Vagina (tissue), 2 donors: Measurements from ENCODE around the gene SLC66A2. TPM values are rescaled to one million over a fixed set of nuclear protein-coding genes. Genes with fewer than 3 reads are reported as not detected.

Experiments
- DNase-seq, 2 donors: peaks; one replicate each; pipeline ENCODE4 v3.0.0-alpha.2; 2017; ENCODE audit errors: extremely low spot score in 2 of 2
- H3K27ac ChIP-seq: fragments of 200-600 bp; sonication (generic); one replicate; pipeline ENCODE4 v1.5.1; 2019
- H3K27me3 ChIP-seq: fragments of 200-600 bp; sonication (generic); one replicate; pipeline ENCODE4 v1.5.1; 2019
- H3K36me3 ChIP-seq, 2 donors: fragments of 200-600 bp; sonication (generic); one replicate each; pipeline ENCODE4 v1.5.1; 2017 to 2019
- H3K4me1 ChIP-seq: fragments of 200-600 bp; sonication (generic); one replicate; pipeline ENCODE4 v1.5.1; 2019
- H3K4me3 ChIP-seq, 2 donors: fragments of 200-600 bp; sonication (generic); 1 replicate in 1 of 2; 2 replicates in 1 of 2; pipeline ENCODE4 v1.5.1; 2016 to 2019
- H3K9me3 ChIP-seq: fragments of 200-600 bp; sonication (generic); one replicate; pipeline ENCODE4 v1.5.1; 2019
- POLR2A ChIP-seq, 2 donors: fragments of 450-650 bp; IDR thresholded peaks; one replicate each; pipeline ENCODE4 v1.6.1; 2017; ENCODE audit warnings: antibody characterized with exemption in 2 of 2, mild to moderate bottlenecking in 2 of 2, moderate library complexity in 2 of 2
- POLR2AphosphoS5 ChIP-seq, 2 donors: sonication (generic); formaldehyde crosslinking; IDR thresholded peaks; one replicate each; pipeline ENCODE4 v1.9.0; 2017; ENCODE audit warnings: antibody characterized with exemption in 2 of 2, mild to moderate bottlenecking in 2 of 2, low read depth in 1 of 2; ENCODE audit not compliant: insufficient read depth in 1 of 2
- intact Hi-C: fragments of 100-400 bp; cut with DNase I; formaldehyde crosslinking; loops from one replicate; pipeline ENCODE4 v1.15.1; 2023
- total RNA-seq: library from RNA; depleted of rRNA; stranded (reverse); fragments of >200 nt; gene quantifications from one replicate; pipeline ENCODE4 v1.2.3, GENCODE V29; 2016
- TF ChIP-seq, protein P1 (sequence below), 3 experiments: fragments of 450-650 bp in 2 of 3; fragments of 200-600 bp in 1 of 3; sonication (generic) in 1 of 3; IDR thresholded peaks; one replicate each; pipeline ENCODE4 v1.5.1; 2017 to 2019; ENCODE audit warnings: antibody characterized with exemption in 3 of 3, mild to moderate bottlenecking in 2 of 3, moderate library complexity in 2 of 3

Gene SLC66A2
- total RNA-seq, 1 donor from 2014 or later = 32.2 TPM

DNA sequence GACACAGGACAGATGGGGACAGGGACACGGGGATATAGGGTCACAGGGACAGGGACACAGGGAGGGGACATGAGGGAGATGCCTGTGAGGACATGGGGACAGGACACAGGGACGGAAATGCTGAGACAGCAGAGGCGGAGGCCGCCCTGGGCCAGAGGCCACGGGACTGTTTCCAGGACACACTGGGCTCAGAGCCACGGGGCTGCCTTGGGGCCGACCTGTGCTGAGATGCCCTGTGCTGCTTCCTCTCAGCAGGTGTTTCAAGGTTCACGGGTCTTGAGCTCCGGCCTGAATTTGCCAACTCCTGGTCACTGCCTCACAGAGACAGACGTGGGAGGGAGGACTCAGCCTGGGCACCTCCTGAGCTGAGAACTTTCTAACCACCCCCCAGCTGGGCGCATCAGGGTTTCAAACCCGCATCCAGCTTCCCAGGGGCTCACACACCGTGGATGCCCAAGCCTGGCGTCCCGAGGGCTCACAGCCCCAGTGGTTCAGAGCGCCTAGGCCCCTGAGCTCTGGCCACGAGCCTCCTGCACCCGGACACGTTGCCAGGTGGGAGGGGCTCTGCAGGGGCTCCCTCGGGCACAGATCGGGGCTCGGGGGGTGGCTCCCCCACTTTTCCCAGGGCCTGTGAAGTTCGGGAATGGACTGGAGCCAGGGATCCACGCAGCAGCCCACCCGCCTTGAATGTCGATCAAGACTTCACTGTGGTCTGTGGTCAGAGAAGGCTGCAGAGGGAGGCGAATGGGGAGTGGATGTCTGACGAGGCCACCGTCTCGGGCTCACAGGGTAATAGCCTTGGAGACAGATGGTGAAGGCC, 64.1 kb downstream of the SLC66A2 start:
- intact Hi-C loops = no loop called here
- Histone ChIP-seq H3K27ac (no peak overlapping the region), H3K36me3 (no peaks in the 10 kb centered on the region), H3K27me3 (no peaks in the 10 kb centered on the region), H3K4me1 (no peaks in the 10 kb centered on the region), H3K4me3 (no peak overlapping the region), H3K9me3 (peaks cover 22% of the 10 kb centered on the region)
- TF ChIP-seq POLR2A (IDR thresholded peaks at IDR 0.05) = no peak
- TF ChIP-seq, protein P1, sequence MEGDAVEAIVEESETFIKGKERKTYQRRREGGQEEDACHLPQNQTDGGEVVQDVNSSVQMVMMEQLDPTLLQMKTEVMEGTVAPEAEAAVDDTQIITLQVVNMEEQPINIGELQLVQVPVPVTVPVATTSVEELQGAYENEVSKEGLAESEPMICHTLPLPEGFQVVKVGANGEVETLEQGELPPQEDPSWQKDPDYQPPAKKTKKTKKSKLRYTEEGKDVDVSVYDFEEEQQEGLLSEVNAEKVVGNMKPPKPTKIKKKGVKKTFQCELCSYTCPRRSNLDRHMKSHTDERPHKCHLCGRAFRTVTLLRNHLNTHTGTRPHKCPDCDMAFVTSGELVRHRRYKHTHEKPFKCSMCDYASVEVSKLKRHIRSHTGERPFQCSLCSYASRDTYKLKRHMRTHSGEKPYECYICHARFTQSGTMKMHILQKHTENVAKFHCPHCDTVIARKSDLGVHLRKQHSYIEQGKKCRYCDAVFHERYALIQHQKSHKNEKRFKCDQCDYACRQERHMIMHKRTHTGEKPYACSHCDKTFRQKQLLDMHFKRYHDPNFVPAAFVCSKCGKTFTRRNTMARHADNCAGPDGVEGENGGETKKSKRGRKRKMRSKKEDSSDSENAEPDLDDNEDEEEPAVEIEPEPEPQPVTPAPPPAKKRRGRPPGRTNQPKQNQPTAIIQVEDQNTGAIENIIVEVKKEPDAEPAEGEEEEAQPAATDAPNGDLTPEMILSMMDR (IDR thresholded peaks at IDR 0.05) = no peak
- TF ChIP-seq POLR2AphosphoS5 (IDR thresholded peaks at IDR 0.05; ENCODE audit: insufficient read depth in 1 of 2, low read depth in 1 of 2) = no peak
- peak in 1 of 2 donors; percentile 71 for DNase-seq

DNA sequence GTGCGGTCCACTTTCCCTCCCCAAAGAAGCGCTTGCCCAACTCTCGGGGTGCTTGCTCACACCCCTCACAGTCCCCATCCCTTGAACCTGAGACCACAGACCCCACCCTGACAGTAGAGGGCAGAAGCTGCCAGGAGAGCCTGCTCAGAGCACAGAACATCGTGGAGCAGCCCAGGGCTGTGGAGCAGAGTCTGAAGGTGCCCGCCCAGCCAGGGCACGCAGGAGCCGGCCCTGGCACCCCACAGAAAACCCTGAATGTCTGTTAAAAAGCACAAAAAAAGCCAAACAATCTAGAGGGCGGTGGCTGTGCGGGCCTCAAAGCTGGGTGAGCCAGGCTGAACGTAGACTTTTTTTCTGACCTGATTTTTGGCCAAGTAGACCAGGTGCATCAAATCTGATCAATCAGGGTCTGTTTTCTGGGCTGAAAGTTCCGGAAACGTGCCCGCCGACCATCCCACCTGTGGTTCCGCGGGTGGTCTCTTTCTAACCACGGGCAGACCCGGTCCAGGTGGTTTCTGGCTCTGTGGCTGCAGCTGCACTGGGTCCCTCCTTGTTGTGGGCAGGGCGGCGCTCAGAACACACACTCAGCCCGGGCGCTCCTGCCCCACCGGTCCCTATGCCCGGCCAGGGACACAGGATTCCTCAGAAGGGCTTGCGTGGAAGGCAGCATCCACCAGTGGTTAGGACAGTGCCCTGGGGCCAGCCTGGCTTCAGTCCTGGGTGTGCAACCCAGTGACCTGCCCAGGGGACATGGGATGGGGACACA, 66.3 kb downstream of the SLC66A2 start:
- intact Hi-C loops = no loop called here
- no peak overlapping the region for H3K27ac ChIP-seq
- H3K4me3 ChIP-seq = no peak overlapping the region
- peak in 1 of 2 donors; percentile 40 for DNase-seq
- TF ChIP-seq, protein P1 (IDR thresholded peaks at IDR 0.05) = no peak
- no peak for TF ChIP-seq POLR2A (IDR thresholded peaks at IDR 0.05)
- no peak for TF ChIP-seq POLR2AphosphoS5 (IDR thresholded peaks at IDR 0.05; ENCODE audit: insufficient read depth in 1 of 2, low read depth in 1 of 2)
- no peaks in the 10 kb centered on the region for H3K4me1 ChIP-seq
- no peaks in the 10 kb centered on the region for H3K36me3 ChIP-seq
- no peaks in the 10 kb centered on the region for H3K27me3 ChIP-seq
- peaks cover 6% of the 10 kb centered on the region for H3K9me3 ChIP-seq

GRCh38 chr18:79884294-79884962, 67.0 kb downstream of the SLC66A2 start:
- no peaks in the 10 kb centered on the region for H3K27me3 ChIP-seq
- DNase-seq = no peak
- intact Hi-C loops = no loop called here

DNA sequence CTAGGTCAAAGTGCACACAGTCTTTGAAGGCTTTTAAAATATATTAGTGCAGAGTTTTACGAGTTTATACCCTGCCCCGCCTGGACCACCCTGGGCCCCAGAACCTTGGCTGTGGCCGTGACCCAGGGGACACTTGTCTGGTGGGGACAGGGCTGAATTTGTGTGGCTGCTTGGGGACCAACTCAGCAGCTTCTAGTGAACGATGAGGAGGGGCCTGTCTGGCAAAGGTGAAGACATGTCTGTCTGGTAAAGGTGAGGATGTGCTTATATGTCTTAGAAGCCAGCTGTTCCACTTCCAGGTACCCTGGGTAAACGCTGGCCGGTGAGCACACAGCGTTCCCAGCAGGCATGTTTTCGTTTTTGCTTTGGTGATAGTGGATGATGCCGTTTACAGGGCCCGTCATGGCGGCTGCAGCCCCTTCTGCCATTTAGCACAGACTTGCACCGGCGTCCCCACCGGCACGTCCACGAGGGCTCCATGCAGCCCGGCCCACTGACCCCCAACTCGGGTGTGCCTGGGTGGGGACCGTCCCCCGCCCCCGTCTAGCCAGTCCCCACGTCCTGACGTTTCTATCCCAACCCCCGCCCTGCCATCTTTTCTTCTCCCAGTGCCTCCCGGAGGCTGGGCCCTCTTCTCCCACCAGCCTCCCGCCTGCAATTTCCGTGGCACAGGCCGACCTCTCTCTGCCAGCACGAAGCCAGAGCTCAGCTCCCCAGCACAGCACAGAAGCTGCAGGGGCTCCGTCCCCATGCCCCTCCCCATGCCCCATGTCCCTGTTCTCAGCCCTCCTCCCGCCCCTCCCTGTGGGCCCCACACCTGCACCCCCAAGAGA, 67.8 kb downstream of the SLC66A2 start:
- Histone ChIP-seq H3K27me3 (no peaks in the 10 kb centered on the region), H3K9me3 (no peaks in the 10 kb centered on the region), H3K36me3 (no peaks in the 10 kb centered on the region), H3K4me3 (no peak overlapping the region), H3K4me1 (no peaks in the 10 kb centered on the region), H3K27ac (no peak overlapping the region)
- no peak for TF ChIP-seq POLR2A (IDR thresholded peaks at IDR 0.05)
- no peak for TF ChIP-seq POLR2AphosphoS5 (IDR thresholded peaks at IDR 0.05; ENCODE audit: insufficient read depth in 1 of 2, low read depth in 1 of 2)
- TF ChIP-seq, protein P1 (IDR thresholded peaks at IDR 0.05) = no peak
- intact Hi-C loops = no loop called here
- no peak for DNase-seq

More at GRCh38 chr18:79884294-79884962, 67.0 kb downstream of the SLC66A2 start:
- Histone ChIP-seq H3K27ac (no peak overlapping the region), H3K4me3 (no peak overlapping the region), H3K4me1 (no peaks in the 10 kb centered on the region), H3K36me3 (no peaks in the 10 kb centered on the region), H3K9me3 (peaks cover 2% of the 10 kb centered on the region)
- TF ChIP-seq POLR2AphosphoS5 (IDR thresholded peaks at IDR 0.05; ENCODE audit: insufficient read depth in 1 of 2, low read depth in 1 of 2) (no peak), POLR2A (IDR thresholded peaks at IDR 0.05) (no peak)
- TF ChIP-seq, protein P1 (IDR thresholded peaks at IDR 0.05) = no peak
